GM19328 (cell line): ENCODE results near the gene FBXO42.
A peak's percentile ranks its signal among the peaks of the same experiment; 100 is the strongest.
"Not testable (repeated sequence)": the region's sequence is repeated elsewhere in the genome, so short reads cannot be mapped to it uniquely, and the experiment has no call there.

Source experiments
- ATAC-seq: cut with Tn5 transposase; IDR thresholded peaks from one replicate; pipeline ENCODE4 v1.9.1; 2021; ENCODE audit warnings: mild to moderate bottlenecking, moderate library complexity; ENCODE audit not compliant: unreplicated experiment

The FBXO42 gene

GRCh38 chr1:16372535-16373285 is 20.4 kb upstream of the FBXO42 start:
- ATAC-seq, result no peak

- ATAC-seq, result no peak
Measured at GRCh38 chr1:16371725-16372124, 19.4 kb upstream of the FBXO42 start.

GRCh38 chr1:16369821-16370220 is 17.5 kb upstream of the FBXO42 start:
- no peak for ATAC-seq

- no peak for ATAC-seq
Measured at GRCh38 chr1:16367968-16368890, 15.9 kb upstream of the FBXO42 start.

GRCh38 chr1:16367258-16367967 is 15.1 kb upstream of the FBXO42 start:
- ATAC-seq, result peak; percentile 63

GRCh38 chr1:16366722-16367257 is 14.5 kb upstream of the FBXO42 start, which contains the start of gene SZRD1:
SZRD1 (plus strand) TSS chr1:16367242; CDS start chr1:16367258, 16 bp downstream.
- ATAC-seq, result peak; percentile 65

GRCh38 chr1:16365146-16365498 is 12.8 kb upstream of the FBXO42 start:
- not testable (repeated sequence) for ATAC-seq

- no peak for ATAC-seq
Measured at GRCh38 chr1:16356867-16357266, 4.6 kb upstream of the FBXO42 start.

GRCh38 chr1:16354619-16355018 is 2.3 kb upstream of the FBXO42 start:
- ATAC-seq, result no peak

GRCh38 chr1:16352842-16353535 is 709 bp upstream of the FBXO42 start:
- ATAC-seq, result no peak

GRCh38 chr1:16351456-16351993 is 755 bp downstream of the FBXO42 start:
- no peak for ATAC-seq

- no peak for ATAC-seq
Measured at GRCh38 chr1:16349847-16350406, 2.4 kb downstream of the FBXO42 start.

- no peak for ATAC-seq
Measured at GRCh38 chr1:16348414-16349182, 3.7 kb downstream of the FBXO42 start.

GRCh38 chr1:16343276-16343675 is 9.0 kb downstream of the FBXO42 start:
- not testable (repeated sequence) for ATAC-seq

GRCh38 chr1:16342331-16343062 is 9.8 kb downstream of the FBXO42 start:
- no peak for ATAC-seq

- no peak for ATAC-seq
Measured at GRCh38 chr1:16340673-16341072, 11.6 kb downstream of the FBXO42 start.

GRCh38 chr1:16338961-16339360 is 13.3 kb downstream of the FBXO42 start:
- ATAC-seq, result no peak

GRCh38 chr1:16334655-16335340 is 17.5 kb downstream of the FBXO42 start:
- ATAC-seq, result no peak
